MCF 10A (cell line): ENCODE data around the gene TMEM238L. TPM values are rescaled to one million over a fixed set of nuclear protein-coding genes. Genes with fewer than 3 reads are reported as not detected.
A peak's percentile ranks its signal among the peaks of the same experiment; 100 is the strongest.

ENCODE experiments used
- BruUV-seq: library from RNA; stranded (reverse); fragments of 400-500 nt; replicated peaks from 2 replicates; lab custom pipeline; 2021; lab: Mats Ljungman, UMichigan
- CTCF ChIA-PET: fragments of 300-600 bp; sonication (Branson Sonifier 250); formaldehyde crosslinking; extraction: SDS; loops from one replicate; lab custom pipeline; 2021; ENCODE audit warnings: antibody characterized with exemption, inconsistent platforms; lab: Yijun Ruan, JAX
- POLR2A ChIA-PET: fragments of 300-600, 350-650 bp; sonication (Branson Sonifier 250); formaldehyde crosslinking; extraction: SDS; loops from one replicate; lab custom pipeline; 2020; ENCODE audit warnings: antibody characterized with exemption, inconsistent platforms; lab: Yijun Ruan, JAX
- DNase-seq: peaks from one replicate; pipeline ENCODE4 v3.0.0-alpha.2; 2018; ENCODE audit not compliant: unreplicated experiment
- H3K27ac Mint-ChIP-seq: one replicate; pipeline ENCODE4 v1.8.0; 2022; ENCODE audit warnings: mild to moderate bottlenecking, low read depth, mixed read lengths; ENCODE audit not compliant: unreplicated experiment
- H3K27me3 Mint-ChIP-seq: one replicate; pipeline ENCODE4 v1.8.0; 2022; ENCODE audit warnings: mixed read lengths; ENCODE audit not compliant: insufficient read depth, unreplicated experiment
- H3K36me3 Mint-ChIP-seq: one replicate; pipeline ENCODE4 v1.8.0; 2022; ENCODE audit warnings: mild to moderate bottlenecking, moderate library complexity, mixed read lengths; ENCODE audit not compliant: insufficient read depth, unreplicated experiment
- H3K4me1 Mint-ChIP-seq: one replicate; pipeline ENCODE4 v1.8.0; 2022; ENCODE audit warnings: mixed read lengths; ENCODE audit not compliant: insufficient read depth, unreplicated experiment
- H3K4me3 Mint-ChIP-seq: one replicate; pipeline ENCODE4 v1.8.0; 2022; ENCODE audit warnings: mild to moderate bottlenecking, moderate library complexity, mixed read lengths; ENCODE audit not compliant: unreplicated experiment
- H3K9me3 Mint-ChIP-seq: one replicate; pipeline ENCODE4 v1.8.0; 2022; ENCODE audit warnings: mixed read lengths; ENCODE audit not compliant: unreplicated experiment
- intact Hi-C: fragments of 100-400 bp; cut with micrococcal nuclease; formaldehyde crosslinking; loops from 2 replicates; pipeline ENCODE4 v1.14.1; 2022
- total RNA-seq: library from RNA; stranded (reverse); gene quantifications from 2 replicates; pipeline ENCODE4 v1.2.3, GENCODE V29; 2022
- TF ChIP-seq, protein P1 (sequence below): fragments of 200-600 bp; IDR thresholded peaks from one replicate; pipeline ENCODE4 v1.8.0; 2022; ENCODE audit warnings: antibody characterized with exemption, mild to moderate bottlenecking; ENCODE audit not compliant: unreplicated experiment

The TMEM238L gene
- total RNA-seq, 1 experiment from 2014 or later = not detected

- ChIA-PET POLR2A (no interaction called here), CTCF (interaction anchor here (3.2 kb wide), 1 partner anchor 15 kb away, joined by 17 read pairs; no protein-coding TSS in a partner anchor)
- no TSS peak for BruUV-seq
- TF ChIP-seq, protein P1, sequence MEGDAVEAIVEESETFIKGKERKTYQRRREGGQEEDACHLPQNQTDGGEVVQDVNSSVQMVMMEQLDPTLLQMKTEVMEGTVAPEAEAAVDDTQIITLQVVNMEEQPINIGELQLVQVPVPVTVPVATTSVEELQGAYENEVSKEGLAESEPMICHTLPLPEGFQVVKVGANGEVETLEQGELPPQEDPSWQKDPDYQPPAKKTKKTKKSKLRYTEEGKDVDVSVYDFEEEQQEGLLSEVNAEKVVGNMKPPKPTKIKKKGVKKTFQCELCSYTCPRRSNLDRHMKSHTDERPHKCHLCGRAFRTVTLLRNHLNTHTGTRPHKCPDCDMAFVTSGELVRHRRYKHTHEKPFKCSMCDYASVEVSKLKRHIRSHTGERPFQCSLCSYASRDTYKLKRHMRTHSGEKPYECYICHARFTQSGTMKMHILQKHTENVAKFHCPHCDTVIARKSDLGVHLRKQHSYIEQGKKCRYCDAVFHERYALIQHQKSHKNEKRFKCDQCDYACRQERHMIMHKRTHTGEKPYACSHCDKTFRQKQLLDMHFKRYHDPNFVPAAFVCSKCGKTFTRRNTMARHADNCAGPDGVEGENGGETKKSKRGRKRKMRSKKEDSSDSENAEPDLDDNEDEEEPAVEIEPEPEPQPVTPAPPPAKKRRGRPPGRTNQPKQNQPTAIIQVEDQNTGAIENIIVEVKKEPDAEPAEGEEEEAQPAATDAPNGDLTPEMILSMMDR = no peak
- Mint-ChIP-seq H3K36me3 (no peaks in the 10 kb centered on the region), H3K4me1 (peaks cover 6% of the 10 kb centered on the region), H3K27ac (no peak overlapping the region), H3K9me3 (no peaks in the 10 kb centered on the region), H3K4me3 (no peak overlapping the region), H3K27me3 (peaks cover 36% of the 10 kb centered on the region)
- intact Hi-C loops = no loop called here
- DNase-seq = no peak
Observed at GRCh38 chr17:10751563-10751962, 52.3 kb downstream of the TMEM238L start.

GRCh38 chr17:10750210-10750609, 53.7 kb downstream of the TMEM238L start:
- no peak overlapping the region for H3K4me3 Mint-ChIP-seq
- no peak overlapping the region for H3K27ac Mint-ChIP-seq
- H3K36me3 Mint-ChIP-seq = no peaks in the 10 kb centered on the region
- no TSS peak for BruUV-seq
- H3K27me3 Mint-ChIP-seq = peaks cover 24% of the 10 kb centered on the region
- ChIA-PET CTCF (interaction anchor here (0.7 to 3.2 kb wide), 2 partner anchors 13 to 15 kb away, joined by 3 to 17 read pairs; no protein-coding TSS in a partner anchor), POLR2A (no interaction called here)
- intact Hi-C loops = no loop called here
- no peak for DNase-seq
- H3K4me1 Mint-ChIP-seq = no peaks in the 10 kb centered on the region
- no peaks in the 10 kb centered on the region for H3K9me3 Mint-ChIP-seq
- TF ChIP-seq, protein P1 = no peak

DNA sequence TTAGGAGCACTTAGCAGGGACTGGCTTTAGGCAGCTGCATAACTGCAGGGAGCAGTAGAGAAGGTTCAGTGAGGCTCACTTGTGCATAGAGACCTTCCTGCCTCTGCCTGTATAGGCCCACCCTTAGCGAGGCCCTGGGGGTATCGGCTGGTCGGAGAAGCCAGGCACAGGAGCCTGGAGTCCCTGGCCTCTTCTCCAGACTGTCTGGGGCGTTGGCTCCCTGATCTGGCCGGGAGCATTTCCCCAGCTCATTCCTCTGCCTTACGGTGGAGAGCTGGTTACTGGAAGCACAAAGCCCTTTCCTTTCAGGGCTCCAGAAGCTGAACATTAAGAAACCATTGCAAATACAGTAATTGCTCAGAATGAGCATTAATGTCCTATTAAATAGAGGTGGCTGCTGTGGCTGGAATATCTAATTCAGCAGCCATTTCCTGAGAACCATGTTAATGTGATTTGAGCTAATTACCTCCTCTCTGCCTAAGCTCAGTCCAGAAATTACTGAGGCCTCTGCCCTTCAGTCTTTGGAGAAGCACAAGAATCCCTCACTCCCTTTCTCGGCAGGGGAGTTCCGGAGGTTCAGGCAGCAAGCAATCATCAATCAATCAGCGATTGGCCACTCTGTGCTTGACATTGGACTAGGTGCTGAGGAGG, 55.2 kb downstream of the TMEM238L start:
- H3K27me3 Mint-ChIP-seq = peaks cover 29% of the 10 kb centered on the region

DNA sequence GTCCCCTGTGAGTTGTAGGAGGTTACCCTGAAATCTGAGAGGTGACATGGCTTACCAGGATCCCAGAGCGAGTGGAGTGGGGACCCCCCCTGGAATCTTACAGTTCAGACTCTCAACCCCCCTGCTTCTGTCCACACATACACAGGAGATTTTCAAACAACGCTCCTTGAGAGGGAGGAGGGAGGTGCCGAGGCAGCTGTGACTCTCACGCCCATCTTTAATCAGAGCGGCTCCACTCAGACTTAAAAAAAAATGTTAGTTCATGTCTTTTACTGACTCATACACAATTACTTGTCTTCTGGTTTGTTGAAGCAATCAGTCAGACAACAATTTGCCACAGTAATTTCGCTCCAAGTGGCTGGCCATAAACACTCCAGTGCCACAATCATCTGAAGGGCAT, 58.7 kb downstream of the TMEM238L start:
- TF ChIP-seq, protein P1 = no peak
- H3K9me3 Mint-ChIP-seq = no peaks in the 10 kb centered on the region
- no peaks in the 10 kb centered on the region for H3K36me3 Mint-ChIP-seq
- intact Hi-C loops = no loop called here
- peak; percentile 23 for DNase-seq
- H3K4me3 Mint-ChIP-seq = no peak overlapping the region
- no peak overlapping the region for H3K27ac Mint-ChIP-seq
- CTCF ChIA-PET = interaction anchor here (0.6 to 1.0 kb wide), 4 partner anchors 9 to 1242 kb away, joined by 3 to 5 read pairs (median 3); no protein-coding TSS in a partner anchor
- BruUV-seq = no TSS peak
- peaks cover 59% of the 10 kb centered on the region for H3K27me3 Mint-ChIP-seq
- H3K4me1 Mint-ChIP-seq = peaks cover 5% of the 10 kb centered on the region
- POLR2A ChIA-PET = interaction anchor here (0.6 kb wide), 1 partner anchor 898 kb away, joined by 4 read pairs; no protein-coding TSS in a partner anchor

More for the DNA sequence above, 55.2 kb downstream of the TMEM238L start:
- DNase-seq = no peak
- no peak overlapping the region for H3K27ac Mint-ChIP-seq
- no TSS peak for BruUV-seq
- TF ChIP-seq, protein P1 = no peak
- intact Hi-C loops = no loop called here
- H3K9me3 Mint-ChIP-seq = no peaks in the 10 kb centered on the region
- H3K4me3 Mint-ChIP-seq = no peak overlapping the region
- H3K4me1 Mint-ChIP-seq = peaks cover 5% of the 10 kb centered on the region
- POLR2A ChIA-PET = interaction anchor here (0.6 kb wide), 2 partner anchors 7 to 74 kb away, joined by 4 read pairs; no protein-coding TSS in a partner anchor
- no peaks in the 10 kb centered on the region for H3K36me3 Mint-ChIP-seq
- CTCF ChIA-PET = interaction anchor here (0.5 to 3.3 kb wide), 4 partner anchors 10 to 226 kb away, joined by 4 to 29 read pairs (median 5); no protein-coding TSS in a partner anchor
